Endothelial cell (in vitro differentiated cells): ENCODE results near the gene TMC1. TPM values are rescaled to one million over a fixed set of nuclear protein-coding genes. Genes with fewer than 3 reads are reported as not detected.

ENCODE experiments used
- DNase-seq: peaks from one replicate; pipeline ENCODE4 v3.0.0; 2021; ENCODE audit warnings: low spot score
- H3K27ac Mint-ChIP-seq: one replicate; pipeline ENCODE4 v1.8.0; 2021; ENCODE audit warnings: mixed read lengths, inconsistent platforms; ENCODE audit not compliant: unreplicated experiment
- H3K27me3 Mint-ChIP-seq: one replicate; pipeline ENCODE4 v1.8.0; 2021; ENCODE audit warnings: mild to moderate bottlenecking, moderate library complexity, mixed read lengths, inconsistent platforms; ENCODE audit not compliant: unreplicated experiment
- H3K36me3 Mint-ChIP-seq: one replicate; pipeline ENCODE4 v1.8.0; 2021; ENCODE audit warnings: mild to moderate bottlenecking, low read depth, mixed read lengths, inconsistent platforms; ENCODE audit not compliant: unreplicated experiment
- H3K4me1 Mint-ChIP-seq: one replicate; pipeline ENCODE4 v1.8.0; 2021; ENCODE audit warnings: mild to moderate bottlenecking, mixed read lengths, inconsistent platforms; ENCODE audit not compliant: unreplicated experiment
- H3K4me3 Mint-ChIP-seq: one replicate; pipeline ENCODE4 v1.8.0; 2021; ENCODE audit warnings: mild to moderate bottlenecking, mixed read lengths, inconsistent platforms; ENCODE audit not compliant: unreplicated experiment
- H3K9me3 Mint-ChIP-seq: one replicate; pipeline ENCODE4 v1.8.0; 2021; ENCODE audit warnings: mixed read lengths, inconsistent platforms; ENCODE audit not compliant: unreplicated experiment
- CTCF ChIP-seq: fragments of 200-600 bp; sonication (generic); IDR thresholded peaks from one replicate; pipeline ENCODE4 v1.5.0; 2021; ENCODE audit warnings: antibody characterized with exemption; ENCODE audit not compliant: unreplicated experiment
- total RNA-seq: library from RNA; stranded (reverse); fragmentation: NEBNext Ultra II Directional; extraction: Animal tissue kit (Norgen Biotek cat#: 25700); gene quantifications from one replicate; pipeline ENCODE4 v1.2.1, GENCODE V29; 2021; ENCODE audit not compliant: unreplicated experiment

The TMC1 gene
- total RNA-seq, 1 donor from 2014 or later, result not detected

GRCh38 chr9:72680593-72681282, 159.3 kb downstream of the TMC1 start:
- H3K4me1 Mint-ChIP-seq, result peaks cover 2% of the 10 kb centered on the region
- no peak for TF ChIP-seq CTCF
- H3K27ac Mint-ChIP-seq, result no peak overlapping the region
- H3K9me3 Mint-ChIP-seq, result no peaks in the 10 kb centered on the region
- no peak overlapping the region for H3K4me3 Mint-ChIP-seq
- DNase-seq, result no peak
- H3K27me3 Mint-ChIP-seq, result no peaks in the 10 kb centered on the region
- no peaks in the 10 kb centered on the region for H3K36me3 Mint-ChIP-seq

DNA sequence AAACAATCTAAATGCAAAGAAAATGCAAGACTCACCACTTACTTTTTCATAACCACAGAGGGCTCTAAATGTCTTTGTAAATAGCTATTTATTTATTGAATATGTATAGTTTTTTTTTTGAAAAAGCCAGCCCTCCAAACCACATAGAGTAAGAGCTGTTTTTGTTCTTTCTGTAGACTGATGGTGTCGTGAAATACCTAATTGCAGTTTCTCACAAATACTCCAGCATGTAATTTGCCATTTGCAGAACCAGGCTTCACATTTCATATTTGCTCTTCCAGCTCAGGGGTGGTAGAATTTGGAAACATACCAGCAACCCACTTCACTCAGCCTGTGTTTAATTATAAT, 159.8 kb downstream of the TMC1 start:
- Mint-ChIP-seq H3K27me3 (no peaks in the 10 kb centered on the region), H3K9me3 (no peaks in the 10 kb centered on the region), H3K4me1 (peaks cover 2% of the 10 kb centered on the region), H3K36me3 (no peaks in the 10 kb centered on the region), H3K4me3 (no peak overlapping the region), H3K27ac (no peak overlapping the region)
- DNase-seq, result no peak
- no peak for TF ChIP-seq CTCF

GRCh38 chr9:72684615-72685014, 163.2 kb downstream of the TMC1 start:
- no peak for DNase-seq
- H3K4me3 Mint-ChIP-seq, result no peak overlapping the region
- no peak overlapping the region for H3K27ac Mint-ChIP-seq
- H3K27me3 Mint-ChIP-seq, result no peaks in the 10 kb centered on the region
- no peaks in the 10 kb centered on the region for H3K9me3 Mint-ChIP-seq
- H3K4me1 Mint-ChIP-seq, result peaks cover 2% of the 10 kb centered on the region
- TF ChIP-seq CTCF, result no peak
- no peaks in the 10 kb centered on the region for H3K36me3 Mint-ChIP-seq

GRCh38 chr9:72685911-72686310, 164.5 kb downstream of the TMC1 start:
- H3K36me3 Mint-ChIP-seq, result no peaks in the 10 kb centered on the region
- H3K4me1 Mint-ChIP-seq, result no peaks in the 10 kb centered on the region
- H3K27ac Mint-ChIP-seq, result no peak overlapping the region
- TF ChIP-seq CTCF, result no peak
- H3K9me3 Mint-ChIP-seq, result no peaks in the 10 kb centered on the region
- no peaks in the 10 kb centered on the region for H3K27me3 Mint-ChIP-seq
- no peak for DNase-seq
- no peak overlapping the region for H3K4me3 Mint-ChIP-seq

GRCh38 chr9:72687331-72687730, 165.9 kb downstream of the TMC1 start:
- no peaks in the 10 kb centered on the region for H3K9me3 Mint-ChIP-seq
- H3K27me3 Mint-ChIP-seq, result no peaks in the 10 kb centered on the region

More at GRCh38 chr9:72687331-72687730, 165.9 kb downstream of the TMC1 start:
- Mint-ChIP-seq H3K27ac (no peak overlapping the region), H3K4me3 (no peak overlapping the region), H3K4me1 (no peaks in the 10 kb centered on the region), H3K36me3 (no peaks in the 10 kb centered on the region)
- DNase-seq, result no peak
- no peak for TF ChIP-seq CTCF
